Aorta (tissue), 5 donors: Measurements from ENCODE around the gene CDH23. TPM values are rescaled to one million over a fixed set of nuclear protein-coding genes. Genes with fewer than 3 reads are reported as not detected.

Experiments
- ATAC-seq: fragments of 200-7000 bp; cut with Tn5 transposase; one replicate; pipeline ENCODE4 v1.9.1; 2022; ENCODE audit warnings: moderate library complexity; ENCODE audit not compliant: low FRiP score
- DNase-seq, 2 donors: peaks; one replicate each; pipeline ENCODE4 v3.0.0-alpha.2; 2020
- H3K27ac ChIP-seq, 2 donors: one replicate each; pipeline ENCODE4 v1.5.1; 2013; ENCODE audit warnings: low read length in 2 of 2, mild to moderate bottlenecking in 2 of 2, moderate library complexity in 2 of 2, control low read depth in 1 of 2, inconsistent platforms in 1 of 2, low read depth in 1 of 2
- H3K27me3 ChIP-seq, 2 donors: one replicate each; pipeline ENCODE4 v1.6.1; 2013; ENCODE audit warnings: control low read depth in 1 of 2, low read length in 1 of 2, mild to moderate bottlenecking in 1 of 2, moderate library complexity in 1 of 2; ENCODE audit not compliant: insufficient read depth in 2 of 2, control insufficient read depth in 1 of 2
- H3K36me3 ChIP-seq, 2 donors: one replicate each; pipeline ENCODE4 v1.6.1; 2013; ENCODE audit warnings: control low read depth in 1 of 2, low read length in 1 of 2, mild to moderate bottlenecking in 1 of 2; ENCODE audit not compliant: insufficient read depth in 2 of 2, control insufficient read depth in 1 of 2
- H3K4me1 ChIP-seq, 2 donors: one replicate each; pipeline ENCODE4 v1.6.1; 2013; ENCODE audit warnings: low read length in 2 of 2, control low read depth in 1 of 2, mild to moderate bottlenecking in 1 of 2, moderate library complexity in 1 of 2; ENCODE audit not compliant: insufficient read depth in 2 of 2, control insufficient read depth in 1 of 2
- H3K4me3 ChIP-seq, 2 donors: one replicate each; pipeline ENCODE4 v1.5.1; 2013; ENCODE audit warnings: low read length in 2 of 2, control low read depth in 1 of 2, mild to moderate bottlenecking in 1 of 2
- H3K9me3 ChIP-seq: one replicate; pipeline ENCODE4 v1.6.1; 2013; ENCODE audit warnings: mild to moderate bottlenecking, low read length; ENCODE audit not compliant: control insufficient read depth
- WGBS, 2 donors: extraction: QIAGEN DNeasy Blood & Tissue Kit; methylation state at CpG; one replicate each; pipeline ENCODE4 v1.1.7; 2013; 5-methylcytosine and 5-hydroxymethylcytosine counted together
- intact Hi-C, 2 donors: fragments of 100-400 bp; cut with DNase I; formaldehyde crosslinking; loops; one replicate each; pipeline versions ENCODE4 v1.14.2 to v1.15.0; 2022
- polyA plus RNA-seq, 2 donors: library from polyadenylated mRNA; stranded (reverse); fragments of 200-250 nt; gene quantifications; one replicate each; pipeline ENCODE4 v1.2.3, GENCODE V29; 2013
- total RNA-seq, 2 donors: library from RNA; stranded (reverse); fragmentation: NEBNext Ultra II Directional; extraction: Animal tissue kit (Norgen Biotek cat#: 25700); gene quantifications; one replicate each; pipeline ENCODE4 v1.2.1, GENCODE V29; 2021
- donor health status: healthy with polysubstance abuse.
- donor health status: Bipolar disorder and iron deficiency.
- donor health status: DM: no; HTN: no; CAD: no.
- donor health status: DM: no; HTN: no; CAD: no.
- donor health status: DM: yes; HTN: yes; CAD: no.

CDH23 gene
- total and polyA plus RNA-seq, 4 donors, result 0.50 to 16.6 (median 7.3) TPM

- Histone ChIP-seq H3K4me1 (no peaks in the 10 kb centered on the region), H3K27ac (no peak overlapping the region), H3K9me3 (no peaks in the 10 kb centered on the region), H3K27me3 (no peaks in the 10 kb centered on the region), H3K4me3 (no peak overlapping the region), H3K36me3 (no peaks in the 10 kb centered on the region)
- intact Hi-C loops, result no loop called here
- DNase-seq (no peak), ATAC-seq (no peak)
- 66 to 71% methylated on average over 8 to 10 of the region's 10 CpGs for whole genome bisulfite sequencing, 2 donors
Measured at GRCh38 chr10:71443676-71444075, 47.0 kb downstream of the CDH23 start.

DNA sequence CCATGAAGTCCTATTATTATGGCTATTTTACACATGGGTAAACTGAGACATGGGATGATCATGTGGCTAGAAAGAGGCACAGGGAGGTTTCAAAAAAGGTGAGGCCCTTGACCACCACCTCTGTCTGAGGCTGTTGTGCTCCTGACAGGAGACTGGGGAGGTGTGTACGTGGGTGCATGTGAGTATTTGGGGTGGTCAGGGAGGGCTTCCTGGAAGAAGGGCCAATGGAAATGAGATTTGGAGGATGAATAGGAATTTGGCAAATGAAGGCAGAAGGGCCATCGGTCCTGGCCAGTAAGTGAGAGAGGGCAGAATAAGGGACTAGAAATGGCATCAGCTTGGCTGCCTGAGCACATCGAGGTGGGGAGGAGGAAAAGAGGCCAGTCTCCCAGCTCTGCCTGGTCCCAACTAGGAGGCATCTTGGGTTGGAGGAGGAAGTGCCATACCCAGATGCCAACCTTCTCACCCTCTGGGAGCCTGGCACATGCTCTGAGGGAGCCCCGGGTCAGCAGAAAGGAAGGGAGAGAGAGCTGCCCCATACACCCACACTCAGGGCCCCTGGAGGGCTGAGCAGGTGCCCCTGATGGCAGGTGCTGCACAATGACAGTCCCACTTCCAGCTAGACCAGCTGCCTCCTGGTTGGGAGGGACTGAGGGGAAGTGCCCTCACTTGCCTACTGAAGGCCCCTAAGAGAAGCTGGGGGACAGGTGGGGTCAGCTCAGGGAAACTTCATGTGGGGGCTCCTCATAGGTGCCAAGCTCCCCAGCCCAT is 47.7 kb downstream of the CDH23 start:
- no peak overlapping the region for H3K4me3 ChIP-seq
- 84 to 89% methylated on average over 4 of the region's 4 CpGs for WGBS, 2 donors
- intact Hi-C loops, result no loop called here
- no peaks in the 10 kb centered on the region for H3K4me1 ChIP-seq
- DNase-seq, result no peak
- no peaks in the 10 kb centered on the region for H3K27me3 ChIP-seq
- H3K36me3 ChIP-seq, result no peaks in the 10 kb centered on the region
- no peaks in the 10 kb centered on the region for H3K9me3 ChIP-seq
- no peak for ATAC-seq
- no peak overlapping the region for H3K27ac ChIP-seq

DNA sequence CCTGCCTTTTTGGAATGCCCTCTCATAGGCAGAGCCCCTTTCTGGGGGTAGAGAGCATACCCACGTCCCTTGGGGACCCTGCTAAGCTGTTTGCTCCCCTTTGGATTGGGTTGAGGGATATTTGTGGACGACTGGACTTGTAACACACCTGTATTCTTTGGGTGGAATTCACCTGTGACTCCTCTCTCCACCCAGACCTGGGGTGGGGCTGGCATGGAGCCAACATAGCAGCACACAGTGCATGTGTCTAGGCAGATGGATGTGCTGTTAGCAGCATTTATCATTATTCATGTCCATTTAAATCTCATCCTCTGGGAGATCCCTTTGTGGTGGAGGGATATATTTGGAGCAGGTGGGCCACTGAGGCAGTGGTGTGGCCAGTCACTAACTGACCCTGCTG is 51.0 kb downstream of the CDH23 start:
- Histone ChIP-seq H3K9me3 (no peaks in the 10 kb centered on the region), H3K4me3 (no peak overlapping the region), H3K4me1 (no peaks in the 10 kb centered on the region), H3K27ac (no peak overlapping the region), H3K27me3 (no peaks in the 10 kb centered on the region), H3K36me3 (no peaks in the 10 kb centered on the region)
- ATAC-seq, result no peak
- no peak for DNase-seq
- WGBS, 2 donors, result 79 to 80% methylated on average over 2 of the region's 2 CpGs
- intact Hi-C loops, result no loop called here

- no peaks in the 10 kb centered on the region for H3K9me3 ChIP-seq
- no peaks in the 10 kb centered on the region for H3K27me3 ChIP-seq
- WGBS, 2 donors, result 90 to 91% methylated on average over 9 of the region's 9 CpGs
- no peaks in the 10 kb centered on the region for H3K4me1 ChIP-seq
- no peak for ATAC-seq
- H3K27ac ChIP-seq, result no peak overlapping the region
- H3K36me3 ChIP-seq, result no peaks in the 10 kb centered on the region
- intact Hi-C loops, result no loop called here
- no peak for DNase-seq
- H3K4me3 ChIP-seq, result no peak overlapping the region
Measured at GRCh38 chr10:71448146-71448545, 51.4 kb downstream of the CDH23 start.

DNA sequence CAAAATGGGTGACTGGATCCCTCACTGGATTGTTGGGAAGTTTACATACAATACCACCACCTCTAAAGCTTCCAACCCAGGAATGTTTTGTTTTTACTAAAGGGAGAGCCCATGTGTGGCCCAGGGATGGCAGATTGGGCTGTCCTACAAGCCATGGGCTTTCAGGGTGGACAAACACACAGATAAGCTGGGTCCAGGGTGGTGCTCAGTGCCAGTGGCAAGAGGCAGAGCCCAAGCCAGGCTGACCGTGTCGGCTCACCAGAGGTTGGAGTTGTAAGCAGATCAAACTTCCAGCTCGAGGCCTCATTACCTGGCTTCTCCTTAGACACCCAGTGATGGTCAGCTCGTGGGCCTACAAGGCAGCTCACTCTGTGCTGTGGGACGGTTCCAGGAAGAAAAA is 52.3 kb downstream of the CDH23 start:
- Histone ChIP-seq H3K4me1 (no peaks in the 10 kb centered on the region), H3K9me3 (no peaks in the 10 kb centered on the region), H3K36me3 (no peaks in the 10 kb centered on the region), H3K4me3 (no peak overlapping the region), H3K27me3 (no peaks in the 10 kb centered on the region), H3K27ac (no peak overlapping the region)
- intact Hi-C loops, result no loop called here
- ATAC-seq (no peak), DNase-seq (no peak)
- WGBS, 2 donors, result 91 to 92% methylated on average over 5 of the region's 5 CpGs

- WGBS, 2 donors, result 89 to 92% methylated on average over 14 of the region's 14 CpGs
- H3K27me3 ChIP-seq, result no peaks in the 10 kb centered on the region
- no peaks in the 10 kb centered on the region for H3K36me3 ChIP-seq
- no peak overlapping the region for H3K27ac ChIP-seq
- intact Hi-C loops, result no loop called here
- H3K4me3 ChIP-seq, result no peak overlapping the region
- no peak for DNase-seq
- no peaks in the 10 kb centered on the region for H3K4me1 ChIP-seq
- ATAC-seq, result no peak
- H3K9me3 ChIP-seq, result no peaks in the 10 kb centered on the region
Measured at GRCh38 chr10:71451754-71452153, 55.0 kb downstream of the CDH23 start.

GRCh38 chr10:71453186-71453585 is 56.5 kb downstream of the CDH23 start:
- DNase-seq, result no peak
- no peaks in the 10 kb centered on the region for H3K4me1 ChIP-seq
- no peaks in the 10 kb centered on the region for H3K36me3 ChIP-seq
- intact Hi-C loops, result no loop called here
- 80 to 81% methylated on average over 12 of the region's 12 CpGs for WGBS, 2 donors
- H3K27ac ChIP-seq, result no peak overlapping the region
- no peaks in the 10 kb centered on the region for H3K9me3 ChIP-seq
- H3K27me3 ChIP-seq, result no peaks in the 10 kb centered on the region
- ATAC-seq, result no peak
- no peak overlapping the region for H3K4me3 ChIP-seq

DNA sequence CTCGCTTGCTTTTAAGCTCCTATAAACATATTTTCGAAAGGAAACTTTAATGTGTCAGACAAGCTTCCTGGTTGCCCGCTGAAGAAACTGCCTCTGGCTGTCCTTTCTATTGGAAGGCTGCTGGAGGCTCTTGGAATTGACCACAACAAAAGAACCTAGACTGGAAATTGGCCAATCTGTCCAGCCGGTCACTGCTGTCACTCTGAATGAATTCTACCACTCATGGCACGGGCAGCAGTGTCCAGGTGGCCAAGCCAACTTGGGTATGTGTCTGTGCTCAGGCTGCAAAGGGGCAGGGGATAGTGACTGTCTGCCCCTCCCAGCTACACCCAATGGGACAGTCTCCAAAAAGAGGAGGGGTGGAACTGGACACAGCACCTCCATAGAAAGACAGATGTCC is 57.6 kb downstream of the CDH23 start:
- intact Hi-C loops, result no loop called here
- H3K4me1 ChIP-seq, result no peaks in the 10 kb centered on the region

GRCh38 chr10:71455035-71455434 is 58.3 kb downstream of the CDH23 start:
- DNase-seq (no peak), ATAC-seq (no peak)
- WGBS, 2 donors, result 50 to 71% methylated on average over 2 of the region's 2 CpGs
- H3K9me3 ChIP-seq, result no peaks in the 10 kb centered on the region
- H3K4me1 ChIP-seq, result no peaks in the 10 kb centered on the region
- intact Hi-C loops, result no loop called here
- no peak overlapping the region for H3K27ac ChIP-seq
- no peak overlapping the region for H3K4me3 ChIP-seq
- no peaks in the 10 kb centered on the region for H3K36me3 ChIP-seq
- no peaks in the 10 kb centered on the region for H3K27me3 ChIP-seq

More for the DNA sequence above, 57.6 kb downstream of the CDH23 start:
- no peak for DNase-seq
- no peaks in the 10 kb centered on the region for H3K36me3 ChIP-seq
- H3K27me3 ChIP-seq, result no peaks in the 10 kb centered on the region
- H3K27ac ChIP-seq, result no peak overlapping the region
- no peaks in the 10 kb centered on the region for H3K9me3 ChIP-seq
- 70 to 74% methylated on average over 5 of the region's 5 CpGs for WGBS, 2 donors
- ATAC-seq, result no peak
- H3K4me3 ChIP-seq, result no peak overlapping the region
